Measurements from ENCODE around the gene STK39.

DNA sequence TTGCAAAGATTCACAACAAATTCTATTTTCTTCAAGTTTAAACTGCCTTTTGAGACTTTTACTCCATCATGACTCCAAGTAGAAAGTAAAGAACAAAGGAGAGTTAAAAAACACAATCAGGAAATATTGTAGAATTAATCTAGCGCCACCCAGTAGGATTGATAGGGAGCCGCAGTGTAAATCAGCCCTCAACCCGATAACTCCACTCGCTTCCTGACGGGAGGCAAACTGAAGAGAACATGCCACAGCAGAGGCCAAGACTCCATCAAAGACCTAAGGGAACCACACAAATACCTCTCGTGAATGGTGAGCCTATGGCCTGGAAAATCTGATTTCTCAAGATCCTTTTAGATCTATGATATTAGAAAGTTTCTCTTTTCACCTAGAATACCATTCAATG, 319.0 kb downstream of the STK39 start:
- TF ChIP-seq EZH2 (IDR thresholded peaks at IDR 0.05; ENCODE audit: insufficient read depth, poor library complexity, severe bottlenecking) (no peak), EZH2phosphoT487 (IDR thresholded peaks at IDR 0.05; ENCODE audit: insufficient read depth, low read depth) (no peak)

All from GM23248 (cell line).